HG03039 (cell line): ENCODE data around the gene GPR35.

ENCODE experiments used
- ATAC-seq: cut with Tn5 transposase; IDR thresholded peaks from one replicate; pipeline ENCODE4 v1.9.1; 2021; ENCODE audit warnings: mild to moderate bottlenecking, moderate library complexity; ENCODE audit not compliant: unreplicated experiment

Gene GPR35

GRCh38 chr2:240624950-240625621 lies at the start of gene GPR35:
Gene GPR35, plus strand, starts transcription at chr2:240625480. Its CDS starts 4,473 bp downstream, at chr2:240629953.
- ATAC-seq, result no peak

GRCh38 chr2:240576036-240576435 lies 49.2 kb upstream of the GPR35 start:
- ATAC-seq, result no peak

- no peak for ATAC-seq
Observed at GRCh38 chr2:240576436-240577205, 48.7 kb upstream of the GPR35 start.

GRCh38 chr2:240577281-240578109 lies 47.8 kb upstream of the GPR35 start:
- no peak for ATAC-seq

- ATAC-seq, result no peak
Observed at GRCh38 chr2:240578110-240578450, 47.2 kb upstream of the GPR35 start.

- no peak for ATAC-seq
Observed at GRCh38 chr2:240578488-240578887, 46.8 kb upstream of the GPR35 start.

GRCh38 chr2:240579071-240579762 lies 46.1 kb upstream of the GPR35 start:
- ATAC-seq, result no peak

GRCh38 chr2:240579771-240580614 lies 45.3 kb upstream of the GPR35 start:
- no peak for ATAC-seq

- no peak for ATAC-seq
Observed at GRCh38 chr2:240581811-240582210, 43.5 kb upstream of the GPR35 start.

GRCh38 chr2:240582781-240583180 lies 42.5 kb upstream of the GPR35 start:
- no peak for ATAC-seq

GRCh38 chr2:240583774-240584173 lies 41.5 kb upstream of the GPR35 start:
- ATAC-seq, result no peak

- ATAC-seq, result peak; percentile 44
Observed at GRCh38 chr2:240584486-240585031, 40.7 kb upstream of the GPR35 start.

GRCh38 chr2:240585101-240585500 lies 40.2 kb upstream of the GPR35 start:
- peak; percentile 12 for ATAC-seq

GRCh38 chr2:240585681-240586197 lies 39.5 kb upstream of the GPR35 start:
- ATAC-seq, result no peak

- peak; percentile 51 for ATAC-seq
Observed at GRCh38 chr2:240586198-240586918, 38.9 kb upstream of the GPR35 start, which contains the start of gene CAPN10. Gene CAPN10, plus strand, starts transcription at chr2:240586734. Its CDS starts 178 bp downstream, at chr2:240586912.

- peak; percentile 3 for ATAC-seq
Observed at GRCh38 chr2:240586919-240587800, 38.1 kb upstream of the GPR35 start.

- ATAC-seq, result no peak
Observed at GRCh38 chr2:240588006-240588655, 37.1 kb upstream of the GPR35 start.
